Endothelial cell of umbilical vein (primary cell): ENCODE results near the gene TECTA. TPM values are rescaled to one million over a fixed set of nuclear protein-coding genes. Genes with fewer than 3 reads are reported as not detected.

Source experiments
- BruUV-seq: library from RNA; stranded (reverse); fragments of 400-500 nt; replicated peaks from 2 replicates; lab custom pipeline; 2021; lab: Mats Ljungman, UMichigan
- CTCF ChIA-PET: fragments of 300-600, 350-600 bp; sonication (Branson Sonifier 250); formaldehyde crosslinking; loops from one replicate; lab custom pipeline; 2021; ENCODE audit warnings: antibody characterized with exemption, inconsistent platforms; lab: Charles Lee
- POLR2A ChIA-PET: fragments of 300-600, 350-600 bp; sonication (Branson Sonifier 250); formaldehyde crosslinking; loops from one replicate; lab custom pipeline; 2021; ENCODE audit warnings: antibody characterized with exemption, inconsistent platforms; lab: Charles Lee
- DNase-seq: peaks from one replicate; pipeline ENCODE4 v3.0.0-alpha.2; 2011; ENCODE audit warnings: low read depth, low spot score
- FAIRE-seq: peaks from 2 replicates; lab custom pipeline; 2011; peaks lifted over from hg19 to GRCh38; lab: Jason Lieb, UNC
- H2AFZ ChIP-seq: 2 replicates; pipeline ENCODE4 v1.6.0; 2012; ENCODE audit warnings: low read depth, low read length, control low read depth, inconsistent platforms
- H3K27ac ChIP-seq: 2 replicates; pipeline ENCODE4 v1.5.1; 2011; ENCODE audit warnings: low read depth, mild to moderate bottlenecking, control low read depth, low read length, moderate library complexity; ENCODE audit not compliant: insufficient read depth
- H3K27me3 ChIP-seq, 2 experiments: 2 replicates each; pipeline versions ENCODE4 v1.6.0 to v1.6.1; 2011; ENCODE audit warnings: low read length in 2 of 2, mixed read lengths in 1 of 2; ENCODE audit not compliant: control insufficient read depth in 2 of 2, insufficient read depth in 2 of 2
- H3K36me3 ChIP-seq, 2 experiments: 2 replicates in 1 of 2; 3 replicates in 1 of 2; pipeline ENCODE4 v1.5.1; 2011; ENCODE audit warnings: low read length in 2 of 2, mild to moderate bottlenecking in 1 of 2, moderate library complexity in 1 of 2; ENCODE audit not compliant: control insufficient read depth in 2 of 2, insufficient read depth in 2 of 2; ENCODE audit errors: extremely low read depth in 1 of 2
- H3K4me1 ChIP-seq: 3 replicates; pipeline ENCODE4 v1.5.1; 2011; ENCODE audit warnings: mild to moderate bottlenecking, low read length; ENCODE audit not compliant: control insufficient read depth, insufficient read depth; ENCODE audit errors: extremely low read depth
- H3K4me2 ChIP-seq: 2 replicates; pipeline ENCODE4 v1.6.1; 2011; ENCODE audit warnings: low read length, control low read depth, mixed read lengths; ENCODE audit not compliant: insufficient read depth
- H3K4me3 ChIP-seq, 3 experiments: fragments of 200-600 bp in 1 of 3; sonication (generic), shearing (Covaris generic) in 1 of 3; replicated peaks in 1 of 3; 2 replicates each; pipeline ENCODE4 v1.5.1; 2011 to 2016; ENCODE audit warnings: control low read depth in 3 of 3, low read length in 3 of 3, mild to moderate bottlenecking in 2 of 3, inconsistent platforms in 1 of 3, low read depth in 1 of 3, moderate library complexity in 1 of 3; ENCODE audit not compliant: insufficient read depth in 1 of 3
- H3K79me2 ChIP-seq: 2 replicates; pipeline ENCODE4 v1.6.0; 2012; ENCODE audit warnings: low read length, inconsistent platforms; ENCODE audit not compliant: control insufficient read depth, insufficient read depth
- H3K9ac ChIP-seq: replicated peaks from 2 replicates; pipeline ENCODE3; 2011; ENCODE audit warnings: low read length, control low read depth; ENCODE audit not compliant: insufficient read depth; ENCODE audit errors: extremely low read depth
- H3K9me1 ChIP-seq: replicated peaks from 3 replicates; pipeline ENCODE4 v1.6.0; 2011; ENCODE audit warnings: mild to moderate bottlenecking, low read length; ENCODE audit not compliant: control insufficient read depth, insufficient read depth; ENCODE audit errors: extremely low read depth
- H3K9me3 ChIP-seq: replicated peaks from 2 replicates; pipeline ENCODE4 v1.5.1; 2012; ENCODE audit warnings: low read length, inconsistent platforms; ENCODE audit not compliant: control insufficient read depth, insufficient read depth
- H4K20me1 ChIP-seq: replicated peaks from 2 replicates; pipeline ENCODE3; 2011; ENCODE audit warnings: mild to moderate bottlenecking, low read length; ENCODE audit not compliant: control insufficient read depth, insufficient read depth; ENCODE audit errors: extremely low read depth
- CTCF ChIP-seq, 2 donors: IDR thresholded peaks; 1 replicate in 1 of 2; 2 replicates in 1 of 2; pipeline ENCODE4 v1.5.1; 2011; ENCODE audit warnings: low read length in 2 of 2, mild to moderate bottlenecking in 2 of 2, moderate library complexity in 2 of 2, control low read depth in 1 of 2, inconsistent platforms in 1 of 2, low read depth in 1 of 2; ENCODE audit not compliant: insufficient read depth in 1 of 2; ENCODE audit errors: extremely low read depth in 1 of 2
- EZH2 ChIP-seq: IDR thresholded peaks from 2 replicates; pipeline ENCODE4 v1.6.1; 2012; ENCODE audit warnings: borderline replicate concordance, low read depth, mild to moderate bottlenecking, moderate library complexity, low read length, inconsistent platforms; ENCODE audit not compliant: severe bottlenecking
- FOS ChIP-seq: IDR thresholded peaks from 2 replicates; pipeline ENCODE4 v1.6.1; 2011; ENCODE audit warnings: mild to moderate bottlenecking, low read length, moderate library complexity, borderline replicate concordance; ENCODE audit not compliant: insufficient read depth
- GATA2 ChIP-seq: IDR thresholded peaks from 2 replicates; pipeline ENCODE4 v1.7.0; 2011; ENCODE audit warnings: low read depth, mild to moderate bottlenecking, moderate library complexity, mixed read lengths, low read length; ENCODE audit not compliant: insufficient read length, insufficient read depth
- JUN ChIP-seq: IDR thresholded peaks from 2 replicates; pipeline ENCODE4 v1.6.1; 2011; ENCODE audit warnings: borderline replicate concordance, low read depth; ENCODE audit not compliant: insufficient read length, insufficient read depth
- MAX ChIP-seq: IDR thresholded peaks from 2 replicates; pipeline ENCODE4 v1.6.1; 2011; ENCODE audit not compliant: insufficient read depth, insufficient read length
- MYC ChIP-seq: IDR thresholded peaks from one replicate; pipeline ENCODE4 v1.6.1; 2011; ENCODE audit warnings: mild to moderate bottlenecking, low read depth, low read length
- POLR2A ChIP-seq: IDR thresholded peaks from 2 replicates; pipeline ENCODE4 v1.6.1; 2012; ENCODE audit warnings: low read depth, mild to moderate bottlenecking, control low read depth, low read length
- POLR2AphosphoS5 ChIP-seq: IDR thresholded peaks from 2 replicates; pipeline ENCODE4 v1.6.1; 2012; ENCODE audit warnings: low read depth, mild to moderate bottlenecking, control low read depth, low read length, moderate library complexity; ENCODE audit not compliant: insufficient read depth
- dilution Hi-C: fragments of 300-500 bp; cut with MboI; formaldehyde crosslinking; loops from one replicate; pipeline ENCODE4 v1.15.0; 2019; ENCODE audit warnings: low sequenced_read_pairs; ENCODE audit not compliant: extremely low pct_ligation_motif_present
- intact Hi-C: fragments of 100-400 bp; cut with micrococcal nuclease; formaldehyde crosslinking; loops from one replicate; pipeline ENCODE4 v1.10.0; 2022
- polyA plus RNA-seq, 4 experiments: library from polyadenylated mRNA; depleted of rRNA in 3 of 4; stranded (reverse) in 3 of 4; unstranded in 1 of 4; fragments of >200 nt; gene quantifications; 2 replicates each; pipeline versions ENCODE4 v1.2.1 to v1.2.3, GENCODE V29; 2011 to 2012; ENCODE audit warnings: missing spikeins in 1 of 4
- total RNA-seq: library from RNA; stranded (reverse); gene quantifications from 2 replicates; pipeline ENCODE4 v1.2.3, GENCODE V29; 2021

TECTA gene
- total and polyA plus RNA-seq, 2 donors (not counting 3 experiments of a cell fraction or from before 2014, with no cell fraction given): 0.44 to 0.69 TPM

- H3K36me3 ChIP-seq: no peaks in the 10 kb centered on the region
- peaks cover 5% of the 10 kb centered on the region for H3K4me1 ChIP-seq
- POLR2A ChIA-PET: no interaction called here
- no TSS peak for BruUV-seq
- CTCF ChIA-PET: interaction anchor here (0.5 to 2.6 kb wide), 80 partner anchors 9 to 1787 kb away, joined by 3 to 24 read pairs (median 5); partner anchors contain the start of genes BSX, GRIK4, SC5D and TBCEL
- intact Hi-C loops: loop anchor here (1.0 to 5.0 kb wide), 4 partner anchors 78 to 684 kb away; partner anchors contain the start of gene GRIK4
- dilution Hi-C loops: no loop called here
- DNase-seq: peak; percentile 64
- no peak overlapping the region for H3K27ac ChIP-seq
- TF ChIP-seq CTCF (IDR thresholded peaks at IDR 0.05; ENCODE audit: extremely low read depth in 1 of 2, insufficient read depth in 1 of 2, low read depth in 1 of 2, low read length in 2 of 2) (peak; percentile 68 to 76), EZH2 (no peak)
- peak overlapping the region in 1 of 3 experiments; percentile 22 for H3K4me3 ChIP-seq
- no peaks in the 10 kb centered on the region for H3K79me2 ChIP-seq
- no peak overlapping the region for H3K4me2 ChIP-seq
- H3K9me3 ChIP-seq: no peaks in the 10 kb centered on the region
- peak; percentile 73 for FAIRE-seq
- H4K20me1 ChIP-seq: no peaks in the 10 kb centered on the region
- no peaks in the 10 kb centered on the region for H3K27me3 ChIP-seq
- H3K9me1 ChIP-seq: no peaks in the 10 kb centered on the region
- H2AFZ ChIP-seq: no peak overlapping the region
- H3K9ac ChIP-seq: no peak overlapping the region
Measured at GRCh38 chr11:121194731-121195596, 93.9 kb downstream of the TECTA start.

GRCh38 chr11:121198491-121198890, 97.4 kb downstream of the TECTA start:
- Histone ChIP-seq H3K9me3 (no peaks in the 10 kb centered on the region), H3K79me2 (no peaks in the 10 kb centered on the region), H3K4me1 (peaks cover 5% of the 10 kb centered on the region), H2AFZ (no peak overlapping the region), H3K9ac (no peak overlapping the region), H3K4me2 (no peak overlapping the region), H3K9me1 (no peaks in the 10 kb centered on the region), H4K20me1 (no peaks in the 10 kb centered on the region), H3K36me3 (no peaks in the 10 kb centered on the region), H3K27ac (no peak overlapping the region), H3K4me3 (no peak overlapping the region), H3K27me3 (no peaks in the 10 kb centered on the region)
- TF ChIP-seq CTCF (IDR thresholded peaks at IDR 0.05; ENCODE audit: extremely low read depth in 1 of 2, insufficient read depth in 1 of 2, low read depth in 1 of 2, low read length in 2 of 2) (no peak), POLR2AphosphoS5 (no peak), POLR2A (no peak), MAX (no peak), GATA2 (no peak), MYC (no peak), JUN (no peak), FOS (no peak), EZH2 (no peak)
- no peak for DNase-seq
- dilution Hi-C loops: no loop called here
- FAIRE-seq: no peak
- no TSS peak for BruUV-seq
- ChIA-PET POLR2A (no interaction called here), CTCF (interaction anchor here (1.4 kb wide), 1 partner anchor 393 kb away, joined by 4 read pairs; no protein-coding TSS in a partner anchor)
- intact Hi-C loops: no loop called here
